ENCODE measurements around the gene LRRC14B. TPM values are rescaled to one million over a fixed set of nuclear protein-coding genes. Genes with fewer than 3 reads are reported as not detected.

LRRC14B gene
- total and polyA plus RNA-seq, 2 experiments from 2014 or later: not detected

DNA sequence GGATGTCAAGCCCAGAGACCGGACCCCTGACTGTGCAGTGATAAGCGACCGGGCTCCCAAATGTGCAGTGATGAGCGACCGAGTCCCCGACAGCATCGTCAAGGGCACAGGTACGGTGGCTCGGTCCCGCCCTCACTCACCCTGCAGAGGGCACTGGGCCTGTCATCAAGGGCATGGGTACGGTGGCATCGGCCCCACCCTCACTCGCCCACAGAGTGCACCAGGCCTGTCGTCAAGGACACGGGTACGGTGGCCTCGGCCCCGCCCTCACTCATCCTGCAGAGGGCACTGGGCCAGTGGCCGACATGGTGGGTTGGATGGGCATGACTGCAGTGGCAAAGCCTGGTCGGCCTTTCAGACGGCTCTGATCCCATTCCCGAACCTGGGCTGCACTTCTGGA lies 9.7 kb upstream of the LRRC14B start:
- no peak overlapping the region for H3K4me3 Mint-ChIP-seq
- Histone ChIP-seq H4K20me1 (replicated peaks; ENCODE audit: insufficient read depth) (no peaks in the 10 kb centered on the region; the same call in 1 of the 2 replicates), H3K4me2 (no peak overlapping the region), H2AFZ (no peak overlapping the region), H3K79me2 (replicated peaks; ENCODE audit: insufficient read depth) (no peaks in the 10 kb centered on the region), H3K9me2 (ENCODE audit: insufficient read depth) (no peaks in the 10 kb centered on the region), H3K4me3 (no peak overlapping the region), H3K36me3 (ENCODE audit: insufficient read depth) (peaks cover 3% of the 10 kb centered on the region; the same call in 1 of the 2 replicates), H3K4me1 (ENCODE audit: insufficient read depth) (no peaks in the 10 kb centered on the region), H3K27ac (ENCODE audit: low read depth) (no peak overlapping the region), H3K27me3 (ENCODE audit: insufficient read depth) (no peaks in the 10 kb centered on the region), H3F3A (replicated peaks; ENCODE audit: low read depth) (no peaks in the 10 kb centered on the region)
- no peak for DNase-seq (ENCODE audit: low spot score)
- H3K27ac Mint-ChIP-seq: no peak overlapping the region
- no peak for TF ChIP-seq STAT1 (IDR thresholded peaks at IDR 0.05; ENCODE audit: unreplicated experiment)
- ATAC-seq: no peak
- H3K27me3 Mint-ChIP-seq (ENCODE audit: insufficient read depth, low read depth, poor library complexity): peaks cover 2% of the 10 kb centered on the region
- no peaks in the 10 kb centered on the region; the same call in 2 of the 3 replicates for H3K9me3 Mint-ChIP-seq
- H3K4me1 Mint-ChIP-seq: peaks cover 12% of the 10 kb centered on the region
- peaks cover 33% of the 10 kb centered on the region for H3K36me3 Mint-ChIP-seq (ENCODE audit: low read depth)

DNA sequence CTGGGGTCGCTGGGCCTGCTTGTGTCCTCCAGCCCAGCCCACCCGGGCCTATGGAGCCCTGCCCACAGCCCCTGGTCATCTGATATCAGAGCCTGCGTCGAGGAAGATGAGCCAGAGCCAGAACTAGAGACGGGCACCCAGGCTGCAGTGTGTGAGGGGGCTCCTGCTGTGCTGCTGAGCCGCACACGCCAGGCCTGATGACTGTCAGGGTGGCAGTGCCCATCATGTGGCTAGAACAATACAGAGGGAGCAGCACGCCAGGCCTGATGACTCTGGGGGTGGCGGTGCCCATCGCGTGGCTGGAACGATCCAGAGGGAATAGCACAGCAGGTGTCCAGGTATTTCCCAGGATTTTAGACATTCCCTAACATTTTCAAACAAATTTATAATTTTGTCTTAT lies 9.2 kb upstream of the LRRC14B start:
- Histone ChIP-seq H3K4me3 (no peak overlapping the region), H2AFZ (no peak overlapping the region), H3K79me2 (replicated peaks; ENCODE audit: insufficient read depth) (no peaks in the 10 kb centered on the region), H3K36me3 (ENCODE audit: insufficient read depth) (peaks cover 3% of the 10 kb centered on the region; the same call in 1 of the 2 replicates), H3K4me1 (ENCODE audit: insufficient read depth) (no peaks in the 10 kb centered on the region), H3F3A (replicated peaks; ENCODE audit: low read depth) (no peaks in the 10 kb centered on the region), H3K27me3 (ENCODE audit: insufficient read depth) (no peaks in the 10 kb centered on the region), H3K27ac (ENCODE audit: low read depth) (no peak overlapping the region), H4K20me1 (replicated peaks; ENCODE audit: insufficient read depth) (no peaks in the 10 kb centered on the region; the same call in 1 of the 2 replicates), H3K9me2 (ENCODE audit: insufficient read depth) (no peaks in the 10 kb centered on the region), H3K4me2 (no peak overlapping the region)
- Mint-ChIP-seq H3K27me3 (ENCODE audit: insufficient read depth, low read depth, poor library complexity) (peaks cover 2% of the 10 kb centered on the region), H3K27ac (no peak overlapping the region), H3K4me3 (no peak overlapping the region), H3K36me3 (ENCODE audit: low read depth) (peaks cover 32% of the 10 kb centered on the region), H3K4me1 (peaks cover 12% of the 10 kb centered on the region), H3K9me3 (no peaks in the 10 kb centered on the region; the same call in 2 of the 3 replicates)
- no peak for TF ChIP-seq CREB1 (CRISPR knock-in tag; IDR thresholded peaks at IDR 0.05; ENCODE audit: low read depth)
- no peak for ATAC-seq
- no peak for DNase-seq (ENCODE audit: low spot score)

DNA sequence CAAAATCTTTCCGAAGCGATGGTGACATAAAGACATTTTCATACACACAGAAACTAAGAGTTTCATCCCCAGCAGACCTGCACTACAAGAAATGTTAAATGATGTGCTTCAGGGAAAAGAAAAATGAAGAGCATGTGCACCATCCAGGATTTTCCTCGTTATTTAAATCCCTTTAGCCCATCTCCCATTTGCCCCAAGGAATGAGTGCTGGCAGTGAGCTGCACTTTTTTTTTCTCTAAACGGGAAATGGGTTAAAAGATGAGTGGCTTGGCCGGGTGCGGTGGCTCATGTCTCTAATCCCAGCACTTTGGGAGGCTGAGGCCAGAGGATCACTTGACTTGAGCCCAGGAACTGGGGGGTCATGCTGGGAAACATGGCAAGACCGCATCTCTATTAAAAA lies 6.8 kb upstream of the LRRC14B start:
- Mint-ChIP-seq H3K4me1 (peaks cover 22% of the 10 kb centered on the region), H3K36me3 (ENCODE audit: low read depth) (peaks cover 24% of the 10 kb centered on the region), H3K4me3 (no peak overlapping the region), H3K9me3 (no peaks in the 10 kb centered on the region; the same call in 2 of the 3 replicates), H3K27ac (no peak overlapping the region), H3K27me3 (ENCODE audit: insufficient read depth, low read depth, poor library complexity) (peaks cover 8% of the 10 kb centered on the region)
- Histone ChIP-seq H3K9me2 (ENCODE audit: insufficient read depth) (no peaks in the 10 kb centered on the region), H3F3A (replicated peaks; ENCODE audit: low read depth) (0 out of 2 replicates have a peak, but pooled peaks cover 2% of the 10 kb centered on the region), H3K4me3 (no peak overlapping the region), H4K20me1 (replicated peaks; ENCODE audit: insufficient read depth) (no peaks in the 10 kb centered on the region; the same call in 1 of the 2 replicates), H2AFZ (no peak overlapping the region), H3K4me1 (ENCODE audit: insufficient read depth) (no peaks in the 10 kb centered on the region; the same call in 1 of the 2 replicates), H3K27ac (ENCODE audit: low read depth) (no peak overlapping the region), H3K27me3 (ENCODE audit: insufficient read depth) (no peaks in the 10 kb centered on the region), H3K4me2 (no peak overlapping the region), H3K36me3 (ENCODE audit: insufficient read depth) (peaks cover 3% of the 10 kb centered on the region; the same call in 1 of the 2 replicates), H3K79me2 (replicated peaks; ENCODE audit: insufficient read depth) (no peaks in the 10 kb centered on the region)
- DNase-seq (ENCODE audit: low spot score): no peak
- ATAC-seq: no peak
- TF ChIP-seq CREB1 (CRISPR knock-in tag; IDR thresholded peaks at IDR 0.05; ENCODE audit: low read depth) (no peak), EZH2phosphoT487 (IDR thresholded peaks at IDR 0.05; ENCODE audit: unreplicated experiment) (no peak), EZH2 (IDR thresholded peaks at IDR 0.05; ENCODE audit: low read depth, unreplicated experiment) (no peak), ZNF114 (CRISPR knock-in tag; IDR thresholded peaks at IDR 0.05) (no peak), STAT1 (IDR thresholded peaks at IDR 0.05; ENCODE audit: unreplicated experiment) (no peak), JUNB (IDR thresholded peaks at IDR 0.05; ENCODE audit: unreplicated experiment) (no peak), ZNF331 (CRISPR knock-in tag; IDR thresholded peaks at IDR 0.05; ENCODE audit: low read depth) (no peak)
- TF ChIP-seq, protein P1, sequence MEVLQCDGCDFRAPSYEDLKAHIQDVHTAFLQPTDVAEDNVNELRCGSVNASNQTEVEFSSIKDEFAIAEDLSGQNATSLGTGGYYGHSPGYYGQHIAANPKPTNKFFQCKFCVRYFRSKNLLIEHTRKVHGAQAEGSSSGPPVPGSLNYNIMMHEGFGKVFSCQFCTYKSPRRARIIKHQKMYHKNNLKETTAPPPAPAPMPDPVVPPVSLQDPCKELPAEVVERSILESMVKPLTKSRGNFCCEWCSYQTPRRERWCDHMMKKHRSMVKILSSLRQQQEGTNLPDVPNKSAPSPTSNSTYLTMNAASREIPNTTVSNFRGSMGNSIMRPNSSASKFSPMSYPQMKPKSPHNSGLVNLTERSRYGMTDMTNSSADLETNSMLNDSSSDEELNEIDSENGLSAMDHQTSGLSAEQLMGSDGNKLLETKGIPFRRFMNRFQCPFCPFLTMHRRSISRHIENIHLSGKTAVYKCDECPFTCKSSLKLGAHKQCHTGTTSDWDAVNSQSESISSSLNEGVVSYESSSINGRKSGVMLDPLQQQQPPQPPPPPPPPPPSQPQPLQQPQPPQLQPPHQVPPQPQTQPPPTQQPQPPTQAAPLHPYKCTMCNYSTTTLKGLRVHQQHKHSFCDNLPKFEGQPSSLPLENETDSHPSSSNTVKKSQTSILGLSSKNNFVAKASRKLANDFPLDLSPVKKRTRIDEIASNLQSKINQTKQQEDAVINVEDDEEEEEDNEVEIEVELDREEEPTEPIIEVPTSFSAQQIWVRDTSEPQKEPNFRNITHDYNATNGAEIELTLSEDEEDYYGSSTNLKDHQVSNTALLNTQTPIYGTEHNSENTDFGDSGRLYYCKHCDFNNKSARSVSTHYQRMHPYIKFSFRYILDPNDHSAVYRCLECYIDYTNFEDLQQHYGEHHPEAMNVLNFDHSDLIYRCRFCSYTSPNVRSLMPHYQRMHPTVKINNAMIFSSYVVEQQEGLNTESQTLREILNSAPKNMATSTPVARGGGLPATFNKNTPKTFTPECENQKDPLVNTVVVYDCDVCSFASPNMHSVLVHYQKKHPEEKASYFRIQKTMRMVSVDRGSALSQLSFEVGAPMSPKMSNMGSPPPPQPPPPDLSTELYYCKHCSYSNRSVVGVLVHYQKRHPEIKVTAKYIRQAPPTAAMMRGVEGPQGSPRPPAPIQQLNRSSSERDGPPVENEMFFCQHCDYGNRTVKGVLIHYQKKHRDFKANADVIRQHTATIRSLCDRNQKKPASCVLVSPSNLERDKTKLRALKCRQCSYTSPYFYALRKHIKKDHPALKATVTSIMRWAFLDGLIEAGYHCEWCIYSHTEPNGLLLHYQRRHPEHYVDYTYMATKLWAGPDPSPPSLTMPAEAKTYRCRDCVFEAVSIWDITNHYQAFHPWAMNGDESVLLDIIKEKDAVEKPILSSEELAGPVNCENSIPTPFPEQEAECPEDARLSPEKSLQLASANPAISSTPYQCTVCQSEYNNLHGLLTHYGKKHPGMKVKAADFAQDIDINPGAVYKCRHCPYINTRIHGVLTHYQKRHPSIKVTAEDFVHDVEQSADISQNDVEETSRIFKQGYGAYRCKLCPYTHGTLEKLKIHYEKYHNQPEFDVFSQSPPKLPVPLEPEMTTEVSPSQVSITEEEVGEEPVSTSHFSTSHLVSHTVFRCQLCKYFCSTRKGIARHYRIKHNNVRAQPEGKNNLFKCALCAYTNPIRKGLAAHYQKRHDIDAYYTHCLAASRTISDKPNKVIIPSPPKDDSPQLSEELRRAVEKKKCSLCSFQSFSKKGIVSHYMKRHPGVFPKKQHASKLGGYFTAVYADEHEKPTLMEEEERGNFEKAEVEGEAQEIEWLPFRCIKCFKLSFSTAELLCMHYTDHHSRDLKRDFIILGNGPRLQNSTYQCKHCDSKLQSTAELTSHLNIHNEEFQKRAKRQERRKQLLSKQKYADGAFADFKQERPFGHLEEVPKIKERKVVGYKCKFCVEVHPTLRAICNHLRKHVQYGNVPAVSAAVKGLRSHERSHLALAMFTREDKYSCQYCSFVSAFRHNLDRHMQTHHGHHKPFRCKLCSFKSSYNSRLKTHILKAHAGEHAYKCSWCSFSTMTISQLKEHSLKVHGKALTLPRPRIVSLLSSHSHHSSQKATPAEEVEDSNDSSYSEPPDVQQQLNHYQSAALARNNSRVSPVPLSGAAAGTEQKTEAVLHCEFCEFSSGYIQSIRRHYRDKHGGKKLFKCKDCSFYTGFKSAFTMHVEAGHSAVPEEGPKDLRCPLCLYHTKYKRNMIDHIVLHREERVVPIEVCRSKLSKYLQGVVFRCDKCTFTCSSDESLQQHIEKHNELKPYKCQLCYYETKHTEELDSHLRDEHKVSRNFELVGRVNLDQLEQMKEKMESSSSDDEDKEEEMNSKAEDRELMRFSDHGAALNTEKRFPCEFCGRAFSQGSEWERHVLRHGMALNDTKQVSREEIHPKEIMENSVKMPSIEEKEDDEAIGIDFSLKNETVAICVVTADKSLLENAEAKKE (CRISPR knock-in tag; IDR thresholded peaks at IDR 0.05): no peak

Data from GM23338 (cell line).